ENCODE results near the gene CFAP100. TPM values are rescaled to one million over a fixed set of nuclear protein-coding genes. Genes with fewer than 3 reads are reported as not detected.

The CFAP100 gene
- polyA plus RNA-seq, 3 donors = not detected

- no peak overlapping the region for H3K4me2 ChIP-seq (replicated peaks; ENCODE audit: extremely low read depth, low read length, poor library complexity, severe bottlenecking)
- no peaks in the 10 kb centered on the region for H3K9me3 ChIP-seq (replicated peaks in 1 of 2; ENCODE audit: control insufficient read depth in 1 of 2, insufficient read depth in 1 of 2, low read length in 2 of 2)
- H3K4me3 ChIP-seq (replicated peaks in 1 of 3; ENCODE audit: low read depth in 2 of 3, low read length in 3 of 3) = no peak overlapping the region
- H3K4me1 Mint-ChIP-seq = no peaks in the 10 kb centered on the region
- peaks cover 0 to 6% (median 0%) of the 10 kb centered on the region in 7 donors for H3K9me3 Mint-ChIP-seq
- 98% methylated on average over 7 of the region's 8 CpGs for WGBS (ENCODE audit: insufficient coverage)
- H4K20me1 ChIP-seq (ENCODE audit: insufficient read depth, low read length) = peaks cover 3% of the 10 kb centered on the region
- intact Hi-C loops (cut with micrococcal nuclease) = no loop called here
- H3K79me2 ChIP-seq (ENCODE audit: insufficient read depth, low read length) = no peaks in the 10 kb centered on the region
- no peak overlapping the region for H3K4me3 Mint-ChIP-seq
- peaks cover 55 to 74% of the 10 kb centered on the region in 2 donors for H3K36me3 Mint-ChIP-seq
- TF ChIP-seq CTCF (IDR thresholded peaks at IDR 0.05) = no peak
- H3K36me3 ChIP-seq (replicated peaks in 1 of 2; ENCODE audit: control insufficient read depth in 1 of 2, insufficient read depth in 2 of 2, low read length in 2 of 2) = peaks cover 41 to 58% of the 10 kb centered on the region in 2 donors
- H3K9ac ChIP-seq (ENCODE audit: insufficient read depth, low read length, poor library complexity, severe bottlenecking) = no peak overlapping the region
- H3K27ac ChIP-seq (ENCODE audit: low read depth in 1 of 2, low read length in 2 of 2) = no peak overlapping the region
- H3K4me1 ChIP-seq (ENCODE audit: control insufficient read depth in 1 of 2, insufficient read depth in 2 of 2, low read length in 2 of 2) = no peaks in the 10 kb centered on the region
- no peak for DNase-seq
- peak overlapping the region in 1 of 7 donors; percentile 15 for H3K27ac Mint-ChIP-seq
- no peak overlapping the region for H2AFZ ChIP-seq (ENCODE audit: insufficient read depth, low read depth, low read length, poor library complexity, severe bottlenecking)
- H3K27me3 Mint-ChIP-seq (ENCODE audit: low read depth in 3 of 3) = peaks cover 0 to 2% (median 0%) of the 10 kb centered on the region in 3 donors
- H3K27me3 ChIP-seq (ENCODE audit: control insufficient read depth in 2 of 2, insufficient read depth in 2 of 2, low read length in 2 of 2) = no peaks in the 10 kb centered on the region
Measured at GRCh38 chr3:126434931-126435411, 40.3 kb downstream of the CFAP100 start.

- Histone ChIP-seq H3K9ac (ENCODE audit: insufficient read depth, low read length, poor library complexity, severe bottlenecking) (no peak overlapping the region), H3K4me2 (replicated peaks; ENCODE audit: extremely low read depth, low read length, poor library complexity, severe bottlenecking) (no peak overlapping the region), H4K20me1 (ENCODE audit: insufficient read depth, low read length) (peaks cover 6% of the 10 kb centered on the region), H3K4me1 (ENCODE audit: control insufficient read depth in 1 of 2, insufficient read depth in 2 of 2, low read length in 2 of 2) (no peaks in the 10 kb centered on the region), H3K36me3 (replicated peaks in 1 of 2; ENCODE audit: control insufficient read depth in 1 of 2, insufficient read depth in 2 of 2, low read length in 2 of 2) (peaks cover 48 to 65% of the 10 kb centered on the region in 2 donors), H3K4me3 (replicated peaks in 1 of 3; ENCODE audit: low read depth in 2 of 3, low read length in 3 of 3) (no peak overlapping the region), H3K79me2 (ENCODE audit: insufficient read depth, low read length) (no peaks in the 10 kb centered on the region), H3K27me3 (ENCODE audit: control insufficient read depth in 2 of 2, insufficient read depth in 2 of 2, low read length in 2 of 2) (no peaks in the 10 kb centered on the region), H2AFZ (ENCODE audit: insufficient read depth, low read depth, low read length, poor library complexity, severe bottlenecking) (no peak overlapping the region), H3K9me3 (replicated peaks in 1 of 2; ENCODE audit: control insufficient read depth in 1 of 2, insufficient read depth in 1 of 2, low read length in 2 of 2) (no peaks in the 10 kb centered on the region), H3K27ac (ENCODE audit: low read depth in 1 of 2, low read length in 2 of 2) (no peak overlapping the region)
- Mint-ChIP-seq H3K4me1 (no peaks in the 10 kb centered on the region), H3K36me3 (peaks cover 61 to 81% of the 10 kb centered on the region in 2 donors), H3K27me3 (ENCODE audit: low read depth in 3 of 3) (peaks cover 0 to 2% (median 0%) of the 10 kb centered on the region in 3 donors), H3K27ac (peak overlapping the region in 2 of 7 donors; percentile 18 to 25), H3K9me3 (peaks cover 0 to 6% (median 0%) of the 10 kb centered on the region in 7 donors), H3K4me3 (no peak overlapping the region)
- DNase-seq = no peak
- intact Hi-C loops (cut with micrococcal nuclease) = no loop called here
- no peak for TF ChIP-seq CTCF (IDR thresholded peaks at IDR 0.05)
- WGBS (ENCODE audit: insufficient coverage) = 92% methylated on average over 11 of the region's 14 CpGs
Measured at GRCh38 chr3:126435456-126436315, 41.0 kb downstream of the CFAP100 start.

Data from CD14-positive monocyte (primary cell).